Activated T-helper 2 cell treated with anti-CD3 and anti-CD28 coated beads, Interferon-gamma antibody, Interleukin-2, Interleukin-4, amounts not matched to agents 10 μg/mL and 5 μg/mL and 100 μg/mL, durations not matched to agents 14 hours and 24 hours and 36 hours (primary cell): ENCODE measurements around the gene ZBTB20. TPM values are rescaled to one million over a fixed set of nuclear protein-coding genes. Genes with fewer than 3 reads are reported as not detected.

ENCODE experiments used
- DNase-seq: peaks from one replicate; pipeline ENCODE4 v3.0.0; 2021; ENCODE audit warnings: low spot score
- H3K27ac Mint-ChIP-seq: one replicate; pipeline ENCODE4 v1.8.0; 2021; ENCODE audit warnings: mixed read lengths
- H3K27me3 Mint-ChIP-seq: one replicate; pipeline ENCODE4 v1.8.0; 2021; ENCODE audit warnings: low read depth, mixed read lengths
- H3K36me3 Mint-ChIP-seq: one replicate; pipeline ENCODE4 v1.8.0; 2021; ENCODE audit warnings: low read depth, mixed read lengths
- H3K4me1 Mint-ChIP-seq: one replicate; pipeline ENCODE4 v1.8.0; 2021; ENCODE audit warnings: low read depth, mixed read lengths
- H3K4me3 Mint-ChIP-seq: one replicate; pipeline ENCODE4 v1.8.0; 2021; ENCODE audit warnings: low read depth, mild to moderate bottlenecking, moderate library complexity, mixed read lengths
- H3K9me3 Mint-ChIP-seq: one replicate; pipeline ENCODE4 v1.8.0; 2021; ENCODE audit warnings: mixed read lengths
- intact Hi-C: fragments of 100-400 bp; cut with micrococcal nuclease; formaldehyde crosslinking; loops from one replicate; pipeline ENCODE4 v1.15.1; 2023
- total RNA-seq: library from RNA; stranded (reverse); gene quantifications from 2 replicates; pipeline ENCODE4 v1.2.3, GENCODE V29; 2022

The ZBTB20 gene
- total RNA-seq, 1 donor from 2014 or later, result 3.3 TPM

DNA sequence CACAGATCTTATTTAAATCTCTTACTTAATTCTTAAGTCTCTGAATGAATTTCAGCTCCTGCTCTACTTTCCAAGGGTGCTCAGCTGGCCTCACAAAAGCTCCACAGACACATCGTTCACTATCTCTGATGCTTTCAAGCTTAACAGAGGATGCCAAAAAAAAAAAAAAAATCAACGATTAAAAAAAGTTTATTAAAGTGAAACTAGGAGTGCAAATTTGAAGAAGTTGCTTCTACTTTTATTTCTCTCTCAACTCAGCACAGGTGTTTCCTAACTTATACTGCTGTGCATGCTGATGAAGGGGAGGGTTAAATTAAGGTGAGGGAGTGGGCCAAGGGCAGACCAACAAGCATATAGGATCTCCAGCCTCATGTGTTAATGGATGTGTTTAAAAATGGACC lies 696.0 kb downstream of the ZBTB20 start:
- no peak overlapping the region for H3K27ac Mint-ChIP-seq
- no peaks in the 10 kb centered on the region for H3K36me3 Mint-ChIP-seq
- H3K4me1 Mint-ChIP-seq, result no peaks in the 10 kb centered on the region
- DNase-seq, result no peak
- intact Hi-C loops, result no loop called here
- H3K9me3 Mint-ChIP-seq, result no peaks in the 10 kb centered on the region
- H3K4me3 Mint-ChIP-seq, result no peak overlapping the region
- peaks cover 12% of the 10 kb centered on the region for H3K27me3 Mint-ChIP-seq

DNA sequence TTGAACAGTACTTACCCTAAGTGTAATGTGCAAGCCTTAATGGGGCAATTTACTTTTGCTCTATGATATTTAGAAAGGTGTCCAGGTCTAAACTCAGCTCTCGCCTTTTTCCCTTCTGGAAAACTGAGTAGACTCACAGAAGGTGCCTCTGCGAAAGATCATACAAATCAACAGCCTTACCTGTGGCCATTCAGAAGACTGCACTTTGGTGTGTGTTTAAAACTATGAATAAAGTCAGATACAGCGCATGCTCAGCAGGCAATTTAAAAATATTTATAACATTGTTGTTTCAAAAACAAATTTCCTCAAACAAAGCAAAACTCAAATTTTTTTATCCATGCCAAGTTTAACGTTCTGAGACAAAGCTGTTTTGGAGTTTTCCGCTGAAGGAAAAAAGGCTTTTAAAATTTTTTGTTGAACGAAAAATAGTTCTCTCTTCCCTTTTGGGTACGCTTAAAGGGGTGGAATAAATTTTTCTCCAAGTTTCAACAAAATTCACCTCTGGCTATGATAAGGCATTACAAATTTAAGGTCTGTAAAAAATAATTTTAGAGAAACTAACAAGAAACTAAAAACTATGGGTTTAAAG lies 697.0 kb downstream of the ZBTB20 start:
- H3K9me3 Mint-ChIP-seq, result no peaks in the 10 kb centered on the region
- no peak overlapping the region for H3K4me3 Mint-ChIP-seq
- no peaks in the 10 kb centered on the region for H3K36me3 Mint-ChIP-seq
- peaks cover 14% of the 10 kb centered on the region for H3K27me3 Mint-ChIP-seq
- no peak overlapping the region for H3K27ac Mint-ChIP-seq
- intact Hi-C loops, result no loop called here
- no peak for DNase-seq
- H3K4me1 Mint-ChIP-seq, result no peaks in the 10 kb centered on the region

GRCh38 chr3:114449271-114450007 lies 697.6 kb downstream of the ZBTB20 start:
- intact Hi-C loops, result no loop called here
- no peak for DNase-seq
- no peaks in the 10 kb centered on the region for H3K36me3 Mint-ChIP-seq
- peaks cover 14% of the 10 kb centered on the region for H3K27me3 Mint-ChIP-seq
- H3K4me1 Mint-ChIP-seq, result no peaks in the 10 kb centered on the region
- no peak overlapping the region for H3K27ac Mint-ChIP-seq
- H3K4me3 Mint-ChIP-seq, result no peak overlapping the region
- H3K9me3 Mint-ChIP-seq, result no peaks in the 10 kb centered on the region

- intact Hi-C loops, result no loop called here
- no peak overlapping the region for H3K27ac Mint-ChIP-seq
- H3K4me3 Mint-ChIP-seq, result no peak overlapping the region
- no peaks in the 10 kb centered on the region for H3K9me3 Mint-ChIP-seq
- H3K4me1 Mint-ChIP-seq, result no peaks in the 10 kb centered on the region
- no peaks in the 10 kb centered on the region for H3K36me3 Mint-ChIP-seq
- peaks cover 9% of the 10 kb centered on the region for H3K27me3 Mint-ChIP-seq
- DNase-seq, result no peak
Measured at GRCh38 chr3:114447950-114448479, 699.1 kb downstream of the ZBTB20 start.

DNA sequence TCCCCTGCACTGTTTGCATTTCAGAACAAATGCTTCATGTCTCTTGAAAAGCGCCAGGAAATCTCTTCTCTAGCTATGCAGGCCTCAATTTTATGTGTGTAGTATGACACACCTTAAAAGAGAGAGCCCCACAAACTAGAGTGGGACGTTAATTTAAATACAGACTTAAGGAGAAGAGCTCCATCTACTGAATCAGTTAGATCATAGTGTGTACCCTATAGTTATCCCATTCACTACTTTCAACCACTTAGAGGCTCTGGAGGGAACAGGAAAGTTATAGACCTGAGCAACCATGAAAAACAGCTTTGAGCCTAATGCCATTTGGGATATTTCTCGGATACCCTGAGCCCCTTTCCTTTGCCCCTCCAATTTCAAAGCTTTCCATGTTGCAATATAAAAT lies 699.5 kb downstream of the ZBTB20 start:
- Mint-ChIP-seq H3K4me1 (no peaks in the 10 kb centered on the region), H3K36me3 (no peaks in the 10 kb centered on the region)
- intact Hi-C loops, result no loop called here

GRCh38 chr3:114446600-114446999 lies 700.5 kb downstream of the ZBTB20 start:
- no peaks in the 10 kb centered on the region for H3K36me3 Mint-ChIP-seq
- no peak overlapping the region for H3K4me3 Mint-ChIP-seq
- intact Hi-C loops, result no loop called here
- H3K27me3 Mint-ChIP-seq, result peaks cover 4% of the 10 kb centered on the region
- no peaks in the 10 kb centered on the region for H3K4me1 Mint-ChIP-seq
- no peaks in the 10 kb centered on the region for H3K9me3 Mint-ChIP-seq
- no peak overlapping the region for H3K27ac Mint-ChIP-seq
- no peak for DNase-seq

More for the DNA sequence above, 699.5 kb downstream of the ZBTB20 start:
- Mint-ChIP-seq H3K27me3 (peaks cover 6% of the 10 kb centered on the region), H3K9me3 (no peaks in the 10 kb centered on the region), H3K4me3 (no peak overlapping the region), H3K27ac (no peak overlapping the region)
- DNase-seq, result no peak

GRCh38 chr3:114445233-114445632 lies 701.9 kb downstream of the ZBTB20 start:
- intact Hi-C loops, result no loop called here
- Mint-ChIP-seq H3K4me1 (no peaks in the 10 kb centered on the region), H3K9me3 (no peaks in the 10 kb centered on the region), H3K27me3 (peaks cover 3% of the 10 kb centered on the region), H3K36me3 (no peaks in the 10 kb centered on the region), H3K4me3 (no peak overlapping the region), H3K27ac (no peak overlapping the region)
- DNase-seq, result no peak

DNA sequence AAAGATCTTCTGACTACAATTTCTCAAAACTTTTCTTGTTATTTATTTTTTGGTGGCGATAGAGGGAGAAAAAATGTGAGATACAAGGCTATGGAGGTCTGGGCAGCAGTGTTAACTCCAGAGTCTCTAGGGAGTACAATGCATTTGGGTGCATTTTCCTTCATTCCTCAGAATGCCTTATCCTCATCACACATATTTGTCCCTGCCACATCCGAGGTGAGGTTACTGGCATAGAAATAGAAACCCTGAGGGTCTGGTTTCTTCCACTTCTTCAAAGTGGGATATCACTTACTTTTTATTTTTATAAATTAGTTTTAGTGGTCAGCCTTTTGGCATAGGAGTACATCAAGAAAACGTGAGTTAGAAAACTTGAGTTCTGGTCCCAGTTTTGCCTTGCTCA lies 702.9 kb downstream of the ZBTB20 start:
- Mint-ChIP-seq H3K27ac (no peak overlapping the region), H3K9me3 (no peaks in the 10 kb centered on the region), H3K4me3 (no peak overlapping the region), H3K27me3 (peaks cover 3% of the 10 kb centered on the region), H3K4me1 (no peaks in the 10 kb centered on the region), H3K36me3 (no peaks in the 10 kb centered on the region)
- intact Hi-C loops, result no loop called here
- DNase-seq, result no peak

DNA sequence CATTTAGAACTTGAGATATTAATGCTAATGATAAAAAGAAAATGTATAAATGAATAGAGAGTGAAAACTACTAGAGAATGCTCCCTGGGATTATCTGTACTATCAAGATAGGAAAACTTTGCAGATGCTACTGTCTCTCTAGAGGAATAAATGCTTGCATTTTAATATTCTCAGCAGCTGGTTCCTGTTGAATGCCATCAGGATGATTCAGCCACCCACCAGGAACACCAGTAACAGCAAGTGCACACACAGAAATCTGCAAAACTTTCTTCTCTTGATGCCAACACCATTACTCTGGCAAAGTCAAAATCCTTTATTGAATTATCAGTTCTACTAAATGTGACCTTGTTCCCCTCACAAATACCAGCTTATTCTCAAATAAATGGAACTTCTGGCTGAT lies 704.8 kb downstream of the ZBTB20 start:
- peaks cover 3% of the 10 kb centered on the region for H3K27me3 Mint-ChIP-seq
- no peaks in the 10 kb centered on the region for H3K9me3 Mint-ChIP-seq
- H3K4me1 Mint-ChIP-seq, result peaks cover 1% of the 10 kb centered on the region
- H3K4me3 Mint-ChIP-seq, result no peak overlapping the region
- no peak for DNase-seq
- H3K27ac Mint-ChIP-seq, result no peak overlapping the region
- intact Hi-C loops, result no loop called here
- no peaks in the 10 kb centered on the region for H3K36me3 Mint-ChIP-seq

GRCh38 chr3:114441386-114441785 lies 705.7 kb downstream of the ZBTB20 start:
- no peaks in the 10 kb centered on the region for H3K9me3 Mint-ChIP-seq
- no peaks in the 10 kb centered on the region for H3K36me3 Mint-ChIP-seq
- H3K4me3 Mint-ChIP-seq, result no peak overlapping the region
- H3K27ac Mint-ChIP-seq, result no peak overlapping the region
- peaks cover 3% of the 10 kb centered on the region for H3K27me3 Mint-ChIP-seq
- DNase-seq, result no peak
- intact Hi-C loops, result no loop called here
- peaks cover 1% of the 10 kb centered on the region for H3K4me1 Mint-ChIP-seq

- DNase-seq, result no peak
- Mint-ChIP-seq H3K36me3 (no peaks in the 10 kb centered on the region), H3K4me1 (peaks cover 1% of the 10 kb centered on the region), H3K27me3 (peaks cover 3% of the 10 kb centered on the region), H3K27ac (no peak overlapping the region), H3K9me3 (no peaks in the 10 kb centered on the region), H3K4me3 (no peak overlapping the region)
- intact Hi-C loops, result no loop called here
Measured at GRCh38 chr3:114440700-114441099, 706.4 kb downstream of the ZBTB20 start.

- intact Hi-C loops, result no loop called here
- Mint-ChIP-seq H3K27ac (no peak overlapping the region), H3K36me3 (no peaks in the 10 kb centered on the region), H3K4me1 (peaks cover 1% of the 10 kb centered on the region), H3K9me3 (no peaks in the 10 kb centered on the region), H3K27me3 (no peaks in the 10 kb centered on the region), H3K4me3 (no peak overlapping the region)
- DNase-seq, result no peak
Measured at GRCh38 chr3:114439284-114439683, 707.8 kb downstream of the ZBTB20 start.

DNA sequence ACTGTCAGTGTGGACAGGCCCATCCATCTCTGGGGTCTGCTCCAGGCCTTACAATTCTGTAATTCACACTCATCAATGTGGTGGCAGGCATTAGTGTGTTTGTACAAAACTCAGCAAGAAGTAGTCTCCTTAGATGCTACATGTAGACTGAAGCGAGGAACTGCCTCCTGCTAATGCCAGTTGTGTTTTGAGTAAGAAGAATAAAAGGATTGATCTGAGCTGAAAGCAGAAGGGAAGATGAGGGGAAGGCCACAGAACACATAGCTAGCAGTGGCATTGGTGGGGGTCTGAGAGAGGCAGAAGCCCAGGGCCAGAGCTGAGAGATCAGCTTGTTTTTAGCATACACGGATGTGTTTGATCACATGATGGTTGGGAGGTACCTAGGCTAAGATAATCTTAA lies 709.2 kb downstream of the ZBTB20 start:
- no peak for DNase-seq
- Mint-ChIP-seq H3K27me3 (no peaks in the 10 kb centered on the region), H3K27ac (no peak overlapping the region), H3K36me3 (no peaks in the 10 kb centered on the region), H3K4me3 (no peak overlapping the region), H3K9me3 (no peaks in the 10 kb centered on the region), H3K4me1 (peaks cover 1% of the 10 kb centered on the region)
- intact Hi-C loops, result no loop called here
